Right hindlimb (tissue), 1 donor: ENCODE measurements around the gene PLA2G6.

Source experiments
- DNase-seq: peaks from one replicate; pipeline ENCODE4 v3.0.0-alpha.2; 2018

The PLA2G6 gene

DNA sequence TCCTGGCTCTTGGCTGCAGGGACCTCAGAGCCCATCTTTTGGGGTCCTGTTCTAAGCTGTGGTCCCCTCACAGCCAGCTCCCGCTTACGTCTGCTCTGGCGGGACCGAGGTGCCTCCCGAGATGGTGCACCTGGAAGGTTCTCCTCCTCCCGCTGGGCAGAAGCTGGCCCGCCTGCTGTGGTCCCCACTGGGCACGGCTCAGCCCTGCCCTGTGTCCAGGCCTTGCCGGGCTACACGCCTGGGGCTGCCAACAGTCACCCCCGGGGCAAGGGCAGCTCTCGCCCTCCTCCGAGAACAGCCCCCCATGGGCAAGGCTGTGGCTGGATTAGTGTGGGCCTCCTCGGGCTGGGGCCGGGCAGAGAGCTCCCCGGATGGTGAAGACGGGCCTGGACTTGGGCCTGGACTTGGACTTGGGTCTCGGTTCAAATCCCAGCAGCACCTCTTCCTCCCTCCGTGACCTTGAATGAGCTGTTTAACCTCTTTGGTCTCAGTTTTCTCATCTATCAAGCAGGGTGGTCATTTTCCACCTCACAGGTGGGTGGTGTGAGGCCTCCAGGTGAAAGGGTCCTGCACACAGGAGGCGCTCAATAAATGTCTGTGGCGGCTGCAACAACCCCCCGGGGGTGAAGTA, 72.1 kb downstream of the PLA2G6 start:
- DNase-seq: no peak

DNA sequence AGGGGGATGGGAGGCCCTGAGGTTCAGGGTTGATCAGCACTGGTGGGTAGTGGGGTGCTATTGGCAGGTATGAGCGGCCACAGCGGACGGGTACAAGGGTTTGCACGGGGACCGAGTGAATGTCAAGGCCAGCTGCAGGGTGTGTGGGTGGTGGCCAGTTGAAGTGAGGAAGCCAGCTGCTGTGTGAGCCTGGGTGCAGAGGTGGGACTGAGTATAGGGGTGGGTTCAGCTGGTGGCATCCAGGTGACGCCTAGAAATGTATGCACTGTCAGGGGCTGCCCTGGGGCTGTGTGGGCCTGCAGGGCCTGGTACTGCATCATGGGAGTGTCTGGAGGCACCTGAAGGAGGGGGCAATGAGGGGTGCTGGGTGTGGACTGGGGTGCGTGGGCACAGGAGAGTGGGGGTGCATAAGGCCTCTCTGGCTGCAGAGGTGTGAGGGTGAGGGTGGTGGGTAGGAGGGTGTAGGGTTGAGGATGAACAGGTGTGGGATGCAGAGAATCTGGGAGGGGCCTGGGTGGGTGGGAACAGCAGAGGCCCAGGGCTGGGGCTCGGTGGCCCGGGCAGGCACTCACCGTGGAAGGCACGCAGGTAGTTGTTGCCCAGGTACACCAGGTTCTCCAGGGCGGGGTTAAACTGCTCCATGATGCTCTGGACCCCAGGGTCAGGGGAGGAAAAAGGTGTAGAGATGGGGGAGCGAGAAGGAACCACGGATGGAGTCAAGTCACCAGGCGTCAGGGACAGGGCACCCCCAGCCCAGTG, 72.9 kb downstream of the PLA2G6 start:
- DNase-seq: no peak

DNA sequence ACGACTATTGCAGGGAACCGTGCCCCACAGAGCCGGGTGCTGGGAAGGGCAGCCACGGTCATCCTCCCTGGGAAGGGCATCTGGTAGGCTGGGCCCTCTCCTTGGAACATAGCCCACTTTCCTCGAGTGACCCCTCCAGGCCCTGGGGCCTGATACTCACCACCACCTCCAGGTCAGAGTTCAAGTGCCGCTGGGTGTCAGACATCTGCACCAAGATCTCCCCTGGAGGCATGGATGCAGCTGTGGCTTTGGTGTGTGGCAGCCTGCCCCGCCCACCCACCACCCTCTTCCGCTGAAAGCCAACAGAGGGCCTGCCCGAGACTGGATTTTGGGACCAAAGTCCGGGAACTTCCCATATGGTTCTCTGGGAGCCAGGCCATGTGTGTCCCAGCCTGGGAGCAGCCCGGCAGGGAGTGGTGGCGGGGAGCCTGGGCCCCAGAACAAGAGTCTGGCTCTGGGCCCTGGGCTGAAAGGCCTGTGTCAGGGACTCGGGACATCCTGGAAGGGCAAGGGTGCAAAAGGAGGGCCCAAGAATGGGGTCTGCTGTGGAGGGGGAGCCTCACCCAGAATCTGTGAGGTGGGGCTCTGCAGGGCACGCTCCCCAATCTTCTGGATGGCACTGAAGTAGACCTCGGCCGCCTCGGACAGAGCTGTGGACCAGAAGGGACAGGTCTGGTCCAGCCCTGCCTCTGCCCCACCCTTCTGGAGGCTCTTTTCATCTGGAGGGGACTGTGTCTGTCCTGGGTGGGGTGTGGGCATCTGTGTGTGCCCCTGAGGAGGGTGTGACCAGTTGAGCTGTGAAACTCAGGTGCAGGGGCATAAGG, 73.7 kb downstream of the PLA2G6 start:
- DNase-seq: no peak

DNA sequence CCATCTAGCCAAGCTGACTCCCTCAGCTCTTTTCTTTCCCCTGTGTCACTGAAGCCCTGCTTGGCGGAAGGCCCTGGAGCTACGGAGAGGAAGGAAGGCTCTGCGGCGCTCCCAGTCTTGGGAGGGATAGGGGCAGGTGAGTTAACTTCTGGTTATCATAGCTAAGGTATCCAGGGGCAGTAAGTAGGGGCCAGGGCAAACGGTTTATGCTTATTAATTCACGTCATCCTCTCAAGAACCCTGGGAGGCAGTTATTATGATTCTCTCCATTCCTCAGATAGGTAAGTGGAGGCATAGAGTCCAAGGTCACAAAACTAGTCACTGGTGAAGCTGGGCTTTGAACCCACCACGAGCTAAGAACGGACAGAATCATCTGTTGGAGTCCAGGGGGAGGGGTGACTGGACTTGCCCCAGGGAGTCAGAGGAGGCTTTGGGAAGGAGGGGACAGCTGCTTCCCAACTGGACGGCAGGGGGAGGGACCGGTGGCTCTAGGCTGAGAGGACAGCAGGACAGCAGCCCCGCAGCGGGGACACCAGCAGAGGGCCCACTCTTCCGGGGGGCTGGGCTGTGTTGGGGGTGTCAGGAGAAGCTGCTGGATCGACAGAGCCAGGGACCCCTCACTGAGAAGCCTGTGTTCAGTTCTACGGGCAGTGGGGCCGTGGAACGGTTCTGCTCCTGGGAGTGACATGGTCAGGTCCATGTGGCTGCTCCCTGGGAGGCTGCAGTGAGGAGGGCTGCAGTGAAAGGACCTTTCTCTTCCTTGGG, 74.6 kb downstream of the PLA2G6 start:
- no peak for DNase-seq

DNA sequence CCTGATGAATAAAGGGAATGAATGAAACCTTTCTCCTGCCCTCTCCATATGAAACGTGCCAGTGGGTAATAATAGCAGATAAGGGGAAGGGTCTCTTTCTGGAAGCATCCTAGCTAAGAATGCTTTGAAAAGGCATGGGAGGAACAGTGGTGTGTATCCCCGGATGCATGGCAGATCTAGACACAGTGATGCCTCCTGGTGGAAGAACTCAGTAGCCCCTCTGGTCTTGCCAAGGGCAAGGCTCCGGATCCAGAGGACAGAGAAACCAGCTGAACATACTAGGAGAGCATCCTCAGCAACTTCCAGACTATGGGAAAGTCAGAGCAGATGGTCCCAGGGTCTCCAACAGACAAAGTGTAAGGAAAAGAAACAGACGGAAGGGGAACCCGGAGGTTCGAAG, 77.5 kb downstream of the PLA2G6 start:
- no peak for DNase-seq

DNA sequence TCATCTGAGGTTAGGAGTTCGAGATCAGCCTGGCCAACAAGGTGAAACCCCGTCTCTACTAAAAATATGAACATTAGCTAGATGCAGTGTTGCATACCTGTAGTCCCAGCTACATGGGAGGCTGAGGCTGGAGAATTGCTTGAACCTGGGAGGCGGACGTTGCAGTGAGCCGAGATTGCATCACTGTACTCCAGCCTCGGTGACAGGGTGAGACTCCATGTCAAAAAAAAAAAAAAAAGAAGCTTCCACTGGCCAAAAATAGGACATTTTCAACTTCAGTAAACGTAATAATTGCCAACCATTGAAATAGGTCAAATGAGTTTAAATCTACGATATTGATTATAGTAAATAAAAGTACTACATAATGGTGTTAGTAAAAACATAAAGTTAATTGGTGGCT, 78.0 kb downstream of the PLA2G6 start:
- no peak for DNase-seq

DNA sequence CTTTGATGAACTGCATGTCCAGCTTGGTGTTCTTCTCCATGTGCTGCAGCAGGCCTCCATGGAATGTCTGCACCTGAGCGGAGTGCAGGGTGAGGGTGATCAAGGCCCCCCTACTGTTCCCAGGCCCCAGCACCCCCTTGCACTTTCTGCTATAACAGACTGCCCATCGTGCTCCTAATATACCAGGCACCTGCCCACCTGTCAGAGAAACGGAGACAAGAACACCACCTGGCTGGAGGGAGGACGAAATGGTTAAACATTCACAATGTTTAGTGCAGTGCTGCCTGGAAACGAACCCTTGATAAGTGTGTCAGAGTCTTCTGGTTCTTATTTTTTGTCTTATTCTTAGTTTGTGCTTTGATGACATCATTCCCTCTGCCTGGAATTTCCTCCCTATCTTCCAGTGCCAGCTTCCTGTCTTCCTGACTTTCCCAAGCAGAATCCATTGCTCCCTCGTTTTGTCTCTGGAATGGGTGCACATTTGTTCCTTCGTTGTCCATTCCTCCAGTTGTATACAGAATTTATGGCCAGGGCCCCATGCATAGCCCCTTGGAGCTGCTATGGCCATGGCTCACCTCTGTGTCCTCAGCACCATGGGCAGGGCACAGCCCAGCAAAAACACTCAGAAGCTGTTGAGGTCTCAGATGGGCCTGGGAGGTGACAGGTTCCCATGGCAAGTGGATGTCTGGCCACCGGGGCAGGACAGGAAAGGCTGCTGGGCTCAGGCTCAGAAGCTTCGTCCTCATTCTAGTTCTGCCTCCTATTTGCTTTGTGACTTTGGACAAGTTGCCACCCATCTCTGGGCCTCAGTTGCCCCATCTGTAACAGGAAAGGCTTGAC, 83.0 kb downstream of the PLA2G6 start:
- DNase-seq: no peak

DNA sequence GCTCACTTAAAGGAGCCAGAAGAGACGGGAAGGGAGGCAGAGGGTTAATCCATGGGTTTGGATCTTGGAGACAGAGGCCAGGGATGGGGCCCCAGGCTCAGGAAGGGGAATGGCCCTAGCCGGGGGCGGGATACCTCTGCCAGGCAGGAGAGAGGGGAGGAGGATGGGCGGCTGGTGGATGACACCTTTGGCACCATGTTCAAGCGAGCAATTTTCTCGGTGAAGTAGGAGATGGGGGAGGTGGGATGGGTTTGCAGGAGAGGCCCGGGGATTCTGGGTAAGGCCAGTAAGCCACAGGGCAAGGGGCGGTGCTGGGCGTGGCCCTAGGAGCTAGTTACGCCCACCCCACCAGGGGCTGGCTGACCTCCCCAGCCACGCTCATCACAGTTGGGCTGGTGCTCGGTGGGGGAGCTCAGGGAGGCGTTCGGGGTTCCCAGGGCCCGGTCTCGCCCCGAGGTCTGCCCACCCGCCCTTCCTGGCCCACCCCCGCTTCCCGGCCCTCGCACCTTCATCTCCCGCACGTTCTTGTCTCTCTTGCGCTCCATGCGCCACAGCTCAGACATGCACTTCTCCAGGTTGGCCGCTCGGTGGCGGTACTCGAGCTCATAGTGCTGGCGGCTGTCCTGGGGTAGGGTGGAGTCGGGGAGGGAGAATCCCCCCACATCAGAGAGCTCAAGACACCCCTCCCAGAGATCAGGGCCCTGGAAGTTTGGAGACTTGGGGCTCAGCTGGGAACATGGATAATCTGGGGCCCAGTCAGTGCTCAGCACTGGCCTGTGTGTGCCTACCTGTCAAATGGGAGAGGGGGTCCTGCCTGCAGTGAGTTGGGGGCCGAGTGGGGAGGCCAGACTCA, 83.8 kb downstream of the PLA2G6 start:
- DNase-seq: no peak

DNA sequence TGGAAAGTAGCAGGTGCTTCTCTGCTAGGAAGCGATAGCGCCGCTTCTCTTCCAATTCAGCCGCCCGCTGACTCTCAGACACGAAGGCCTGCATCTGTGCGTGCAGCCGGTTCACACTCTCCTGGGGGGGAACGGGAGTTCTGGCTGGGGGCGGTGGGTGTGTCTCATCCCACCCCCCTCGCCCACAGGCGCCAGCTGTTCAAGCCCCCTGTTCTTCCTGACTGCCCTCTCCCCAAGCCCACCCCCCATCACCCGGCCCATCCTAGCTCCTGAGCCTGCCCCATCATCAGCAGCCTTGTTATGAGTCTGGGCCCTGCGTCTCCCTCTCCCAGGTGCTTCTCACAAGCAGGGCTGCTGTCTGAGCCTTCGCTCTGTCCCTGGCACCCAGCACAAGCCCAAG, 84.6 kb downstream of the PLA2G6 start:
- DNase-seq: no peak

DNA sequence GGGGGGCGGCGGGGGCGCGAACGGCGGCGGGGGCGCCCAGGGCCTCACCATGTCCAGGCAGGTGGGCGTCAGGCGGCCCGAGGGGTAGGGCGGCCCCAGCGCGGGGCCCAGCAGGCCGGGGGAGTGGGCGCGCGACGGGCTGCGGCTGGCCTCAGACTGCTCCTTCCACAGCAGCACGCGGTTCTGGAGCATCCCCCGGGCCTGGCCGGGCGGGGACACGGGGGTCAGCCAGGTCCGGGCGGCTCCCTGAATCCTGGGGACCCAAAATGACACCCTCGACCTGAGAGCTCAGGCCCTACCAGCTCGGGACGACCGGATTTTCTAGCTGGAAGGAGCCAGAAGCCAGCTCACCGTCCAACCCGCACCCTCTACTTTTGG, 92.2 kb downstream of the PLA2G6 start:
- no peak for DNase-seq

DNA sequence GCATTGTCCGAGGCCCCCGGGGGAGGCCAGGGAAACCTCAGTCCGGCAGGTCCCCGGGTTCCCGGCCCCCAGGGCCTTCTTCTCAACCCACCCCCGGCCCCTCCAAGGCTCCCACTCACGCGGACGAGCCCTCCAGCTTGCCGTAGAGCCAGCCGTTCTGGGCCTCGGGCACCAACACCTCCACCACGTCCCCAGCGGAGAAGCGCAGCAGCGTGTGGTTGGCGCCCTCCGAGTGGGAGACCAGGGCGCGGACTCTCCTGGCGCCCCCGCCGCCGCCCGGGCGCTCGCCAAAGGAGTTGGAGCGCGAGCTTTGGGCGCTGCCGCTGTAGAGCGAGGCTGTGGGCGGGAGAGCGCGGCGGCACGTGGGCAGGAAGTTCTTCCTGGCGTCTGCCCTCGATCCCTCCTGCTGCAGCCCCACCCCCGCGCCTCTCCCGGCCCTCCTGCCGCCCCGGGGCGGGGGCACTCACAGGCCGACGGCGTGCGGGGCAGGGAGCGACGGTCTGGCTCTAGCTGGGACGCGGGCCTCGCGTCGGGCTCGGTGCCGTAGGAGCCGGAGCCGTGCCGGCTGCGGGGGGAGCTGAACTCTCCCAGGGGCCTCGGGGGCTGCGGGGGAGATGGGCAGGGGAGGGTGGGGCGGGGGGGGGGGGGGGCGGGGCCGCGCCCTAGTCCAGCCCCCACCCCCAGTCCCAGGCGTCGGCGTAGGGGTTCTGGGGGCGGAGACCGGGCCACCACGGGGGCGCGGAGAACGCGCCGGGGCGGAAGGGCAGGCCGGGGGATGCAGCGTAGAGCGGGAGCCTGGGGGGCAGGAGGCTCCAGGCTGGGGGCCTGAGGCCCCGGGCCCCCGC, 92.8 kb downstream of the PLA2G6 start:
- DNase-seq: no peak

DNA sequence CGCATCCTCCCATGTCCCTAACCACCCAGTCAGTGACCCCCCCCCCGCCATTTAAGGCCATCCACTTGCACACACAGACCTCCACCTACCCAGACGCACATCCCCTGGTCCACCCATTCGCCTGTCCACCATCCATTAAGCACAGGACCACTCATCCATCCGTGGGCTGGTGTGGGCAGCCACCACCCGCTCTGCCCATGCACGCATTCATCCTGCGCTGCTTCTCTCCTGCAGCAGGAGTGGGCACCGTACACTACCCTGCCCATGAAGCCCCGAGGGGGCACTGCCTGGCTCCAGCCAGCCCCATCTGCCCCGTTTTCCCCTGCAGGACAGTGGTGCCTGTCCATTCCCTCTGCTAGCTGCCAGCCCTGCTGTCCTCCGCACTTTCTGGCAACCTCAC, 93.8 kb downstream of the PLA2G6 start:
- peak; percentile 19 for DNase-seq

DNA sequence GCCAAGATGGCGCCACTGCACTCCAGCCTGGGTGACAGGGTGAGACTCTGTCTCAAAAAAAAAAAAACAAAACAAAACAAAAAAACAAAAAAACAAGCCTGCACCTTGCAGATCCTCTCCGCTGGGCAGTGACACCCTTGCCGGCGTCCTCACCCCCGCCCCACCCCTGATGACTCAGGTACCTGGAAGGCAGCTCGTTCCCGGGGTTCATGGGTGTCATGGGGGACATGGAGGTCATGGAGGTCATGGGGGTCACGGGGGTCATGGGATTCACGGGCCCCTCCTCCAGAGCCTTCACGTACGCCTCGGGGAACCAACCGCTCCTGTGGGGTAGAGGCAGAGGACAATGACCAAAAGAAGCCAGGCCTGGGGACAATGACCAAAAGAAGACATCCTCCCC, 94.7 kb downstream of the PLA2G6 start:
- no peak for DNase-seq

DNA sequence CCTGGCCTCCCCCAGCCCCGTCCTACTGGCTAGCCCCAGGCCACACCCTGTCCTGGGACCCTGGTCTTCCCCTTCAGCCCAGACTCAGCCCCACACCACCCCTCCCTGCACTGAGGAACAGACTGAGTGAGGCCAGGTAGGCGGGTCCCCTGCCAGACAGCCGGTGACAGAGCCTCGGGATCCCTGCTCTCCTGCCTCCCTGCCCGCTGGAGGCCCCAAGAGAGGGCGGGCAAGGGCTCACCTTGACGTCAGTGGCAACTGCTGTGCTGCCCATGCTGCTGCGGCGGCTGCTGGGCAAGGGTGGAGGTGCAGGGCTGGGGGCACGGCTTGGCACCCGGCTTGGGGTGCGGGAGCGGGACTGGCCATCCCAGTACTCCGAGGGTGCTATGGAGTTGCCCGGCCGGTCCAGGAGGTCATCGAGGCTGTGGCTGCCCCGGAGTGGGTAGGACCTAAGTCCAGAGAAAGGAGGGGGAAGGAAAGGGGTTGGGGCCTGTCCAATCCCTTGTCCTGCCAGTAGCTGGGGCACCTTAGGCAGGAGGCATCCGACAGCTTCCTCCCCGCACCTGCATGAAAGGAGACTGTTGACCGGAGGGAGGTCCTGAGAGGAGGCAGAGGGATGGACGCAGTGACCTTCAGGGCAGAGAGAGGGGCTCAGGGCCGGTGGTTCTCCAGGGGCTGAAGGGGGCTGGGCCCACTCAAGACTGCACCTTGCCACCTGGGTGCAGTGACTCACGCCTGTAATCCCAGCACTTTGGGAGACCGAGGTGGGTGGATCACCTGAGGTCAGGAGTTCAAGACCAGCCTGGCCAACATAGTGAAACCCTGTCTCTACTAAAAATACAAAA, 95.4 kb downstream of the PLA2G6 start:
- no peak for DNase-seq

DNA sequence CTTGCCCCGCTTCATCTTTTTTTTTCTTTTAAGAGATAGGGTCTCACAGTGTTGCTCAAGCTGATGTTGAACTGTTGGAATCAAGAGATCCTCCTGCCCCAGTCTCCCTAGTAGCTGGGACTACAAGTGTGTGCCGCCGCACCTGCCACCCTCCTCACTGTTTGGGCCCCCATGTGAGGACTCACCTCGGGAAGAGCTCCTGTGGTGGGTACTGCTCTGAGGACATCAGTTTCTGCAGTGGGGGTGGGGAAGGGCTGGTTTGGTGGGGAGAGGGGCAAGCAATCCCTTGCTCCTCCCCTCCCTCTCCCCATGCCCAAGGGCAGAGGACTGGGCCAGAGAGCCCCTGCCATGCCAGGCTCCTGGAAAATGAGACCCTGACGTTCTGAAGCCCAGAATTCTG, 96.1 kb downstream of the PLA2G6 start:
- no peak for DNase-seq

DNA sequence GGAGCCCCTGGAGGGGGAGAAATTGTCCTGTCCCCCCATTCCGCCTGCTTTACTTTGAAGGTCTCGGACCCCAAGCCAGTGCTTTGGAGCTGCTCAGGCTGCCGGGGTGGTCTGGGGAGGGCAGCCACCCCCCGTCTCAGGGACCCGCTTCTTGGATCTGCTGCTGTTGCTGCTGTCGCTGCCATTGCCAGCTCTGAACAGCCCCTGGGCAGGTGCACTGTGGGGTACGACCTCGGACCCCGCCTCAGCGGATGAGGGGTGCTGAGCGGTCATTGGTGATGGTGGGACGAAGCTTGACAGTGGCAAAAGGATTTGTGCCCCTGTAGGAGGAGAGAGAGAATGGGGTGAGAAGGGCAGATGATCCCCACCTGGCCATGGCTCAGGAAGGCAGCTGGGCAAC, 96.6 kb downstream of the PLA2G6 start:
- no peak for DNase-seq

DNA sequence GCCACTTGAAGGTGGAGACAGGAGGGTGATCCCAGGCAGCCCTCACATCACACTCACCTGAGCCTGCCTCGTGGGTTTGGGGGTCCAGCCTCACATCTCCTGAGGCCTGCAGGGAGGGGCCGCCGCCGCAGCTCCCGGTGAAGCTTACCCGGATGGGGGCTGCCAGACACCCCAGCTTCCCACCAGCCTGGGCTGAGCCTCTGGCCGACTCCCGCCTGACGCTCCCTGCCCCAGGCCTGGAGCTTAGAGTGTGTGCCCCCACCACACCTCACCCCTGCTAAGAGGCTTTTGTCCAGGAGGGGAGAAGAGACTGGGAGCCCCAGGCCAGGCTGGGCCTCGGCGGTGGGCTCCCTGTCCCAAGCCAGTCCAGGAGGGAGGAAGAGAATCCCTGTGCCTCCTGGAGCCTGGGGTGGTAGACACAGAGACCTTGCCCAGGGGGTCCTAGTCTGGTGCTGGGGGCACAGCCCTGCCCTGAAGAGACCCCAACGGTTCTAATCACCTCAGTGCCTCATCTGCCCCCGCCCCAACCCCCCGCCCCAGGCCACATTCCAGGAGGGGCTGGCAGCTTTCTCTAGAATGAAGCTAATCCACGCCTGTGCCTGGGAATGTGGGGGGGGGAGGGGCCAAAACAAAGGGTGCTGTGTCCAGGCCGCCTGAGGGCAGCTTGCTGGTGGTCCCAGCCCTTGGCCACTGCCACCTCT, 97.5 kb downstream of the PLA2G6 start, which contains the start of gene SLC16A8:
SLC16A8 (minus strand) TSS at position 254 of the 701 bp plus-strand sequence. CDS start 1,311 bp downstream, outside the sequence.
- no peak for DNase-seq

DNA sequence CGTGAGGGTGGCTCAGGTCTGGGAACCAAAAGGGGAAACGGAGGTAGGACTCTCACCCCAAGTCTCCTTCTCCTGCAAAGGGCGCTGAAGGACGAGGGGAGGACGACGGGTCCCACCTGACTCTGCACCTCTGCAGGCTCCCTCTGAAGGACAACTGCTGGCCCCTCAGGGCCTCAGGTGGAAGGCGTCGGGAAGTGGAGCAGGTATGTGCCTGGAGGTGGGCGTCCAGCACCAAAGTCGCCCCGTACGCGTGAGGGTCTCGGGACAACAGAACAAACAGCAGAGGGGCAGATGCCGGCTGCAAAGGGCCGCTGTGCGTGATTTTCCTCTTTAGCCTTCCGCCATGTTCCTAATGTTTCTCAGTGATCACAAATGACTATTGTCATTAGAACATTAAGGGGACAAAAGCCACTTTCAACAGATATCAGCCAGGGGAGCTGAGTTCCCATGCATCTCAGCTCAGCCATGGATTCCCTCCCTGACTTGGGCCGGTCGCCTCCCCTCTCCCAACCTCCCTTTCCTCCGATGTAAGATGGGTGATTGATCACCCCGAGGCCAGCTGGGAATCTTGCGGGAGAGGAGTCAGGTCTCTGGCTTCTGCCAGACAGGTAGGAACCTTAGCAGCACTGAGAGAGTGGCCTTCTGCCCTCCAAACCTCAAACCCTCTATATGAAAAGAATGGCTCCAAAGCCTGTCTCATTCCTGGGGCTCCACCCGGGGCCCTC, 98.5 kb downstream of the PLA2G6 start:
- DNase-seq: no peak
